Measurements from ENCODE around the gene KLF5.
"Not testable (repeated sequence)": the region's sequence is repeated elsewhere in the genome, so short reads cannot be mapped to it uniquely, and the experiment has no call there.

Gene KLF5

DNA sequence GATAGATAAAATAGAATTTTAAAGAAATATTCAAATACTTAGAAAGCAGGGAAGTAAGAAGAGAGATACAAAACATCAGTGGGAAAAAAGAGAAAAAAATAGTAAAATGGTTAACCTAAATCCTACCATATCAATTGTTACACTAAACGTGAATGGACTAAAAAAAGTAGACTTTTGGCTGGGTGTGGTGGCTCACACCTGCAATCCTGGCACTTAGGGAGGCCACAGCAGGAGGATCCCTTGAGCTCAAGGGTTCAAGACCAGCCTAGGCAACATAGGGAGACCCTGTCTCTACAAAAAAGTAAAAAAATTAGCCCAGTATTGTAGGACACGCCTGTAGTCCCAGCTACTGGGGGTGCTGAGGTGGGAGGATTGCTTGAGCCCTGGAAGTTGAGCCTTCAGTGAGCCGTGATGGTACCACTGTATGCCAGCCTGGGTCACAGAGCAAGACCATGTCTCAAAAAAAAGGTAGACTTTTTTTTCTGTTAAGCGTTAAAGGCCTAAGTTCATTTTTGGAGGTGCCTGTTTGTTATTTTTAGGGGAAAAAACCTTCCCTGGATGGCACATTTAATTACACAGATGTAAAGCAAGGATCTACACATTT lies 29.6 kb downstream of the KLF5 start:
- DNase-seq (ENCODE audit: low read depth): no peak

DNA sequence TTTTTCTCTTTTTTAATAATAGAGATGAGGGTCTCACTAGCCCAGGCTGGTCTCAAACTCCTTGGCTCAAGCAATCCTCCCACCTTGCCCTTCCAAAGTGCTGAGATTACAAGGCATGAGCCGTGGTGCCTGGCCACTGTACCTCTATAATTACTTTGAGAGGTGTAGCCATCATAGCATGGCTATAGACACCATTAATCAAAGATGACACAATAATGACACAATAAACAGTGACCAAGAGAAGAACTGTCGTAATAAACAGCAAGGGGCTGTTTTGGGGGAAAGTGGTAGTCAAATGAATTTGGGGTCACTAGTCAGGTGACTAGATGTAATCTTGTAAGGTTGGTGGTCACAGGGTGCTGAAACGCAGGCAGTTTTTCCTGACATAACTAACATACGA lies 30.4 kb downstream of the KLF5 start:
- DNase-seq (ENCODE audit: low read depth): no peak

- no peak for DNase-seq (ENCODE audit: low read depth)
Observed at GRCh38 chr13:73090116-73090822, 31.5 kb downstream of the KLF5 start.

GRCh38 chr13:73090823-73091187 lies 32.0 kb downstream of the KLF5 start:
- DNase-seq (ENCODE audit: low read depth): no peak

GRCh38 chr13:73092829-73093228 lies 34.0 kb downstream of the KLF5 start:
- no peak for DNase-seq (ENCODE audit: low read depth)

GRCh38 chr13:73096173-73096572 lies 37.4 kb downstream of the KLF5 start:
- no peak for DNase-seq (ENCODE audit: low read depth)

GRCh38 chr13:73096638-73097037 lies 37.8 kb downstream of the KLF5 start:
- DNase-seq (ENCODE audit: low read depth): no peak

DNA sequence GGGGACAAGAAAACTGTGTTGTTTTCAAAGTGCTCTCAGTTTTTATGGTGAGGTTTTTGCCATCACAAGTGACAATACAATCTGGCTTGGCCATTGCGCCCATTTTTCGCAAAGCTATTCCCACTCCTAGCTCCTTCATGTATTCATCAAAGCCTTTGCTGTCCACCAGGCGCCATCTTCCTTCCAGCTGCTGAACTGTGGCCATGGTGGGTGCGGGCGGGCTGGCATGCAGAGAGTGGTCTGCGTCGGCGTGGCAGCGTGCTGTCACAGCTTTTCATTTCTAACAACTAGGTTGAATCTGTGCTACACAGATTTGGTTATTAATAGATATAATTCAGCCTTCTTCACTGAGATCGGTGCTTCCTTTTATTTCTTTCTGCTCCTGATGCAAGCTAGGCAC lies 42.0 kb downstream of the KLF5 start:
- DNase-seq (ENCODE audit: low read depth): not testable (repeated sequence)

GRCh38 chr13:73101351-73102007 lies 42.7 kb downstream of the KLF5 start:
- no peak for DNase-seq (ENCODE audit: low read depth)

DNA sequence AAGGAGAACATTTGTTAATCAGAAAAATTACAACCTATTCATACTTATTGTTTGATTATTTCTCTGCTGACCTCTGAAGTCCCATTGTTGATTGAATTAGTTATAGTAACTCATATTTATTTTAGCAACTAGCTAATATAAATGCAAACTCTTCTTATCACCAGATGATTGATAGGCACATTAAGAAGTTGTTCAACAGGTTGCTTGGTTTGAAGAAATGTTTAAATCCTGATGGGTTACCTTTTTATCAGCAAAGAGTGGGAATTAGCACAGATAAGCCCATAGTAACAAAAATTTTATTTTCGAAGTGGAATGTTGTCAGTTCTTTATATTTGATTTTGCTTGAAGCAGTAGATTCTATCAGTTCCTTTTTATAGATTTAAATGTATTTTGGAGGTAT lies 44.4 kb downstream of the KLF5 start:
- DNase-seq (ENCODE audit: low read depth): no peak

GRCh38 chr13:73106513-73107178 lies 47.8 kb downstream of the KLF5 start:
- no peak for DNase-seq (ENCODE audit: low read depth)

DNA sequence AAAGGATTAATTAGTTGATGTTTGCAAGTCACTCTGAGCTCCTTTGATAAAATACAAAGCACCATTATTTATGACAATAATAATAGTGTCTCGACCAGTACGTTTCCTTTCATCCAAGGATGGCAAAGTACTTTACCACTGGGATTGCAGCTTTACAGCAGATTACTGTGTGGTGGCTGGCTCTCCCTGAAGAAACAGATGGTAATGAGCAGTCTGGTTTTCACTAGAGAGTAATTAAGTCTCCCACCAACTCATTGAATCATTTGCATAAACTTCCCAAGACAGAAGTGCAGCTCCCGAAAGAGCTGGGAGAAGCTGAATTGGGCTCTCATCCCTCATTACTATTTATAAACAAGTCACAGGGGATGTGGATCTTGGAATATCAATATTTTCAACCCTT lies 48.7 kb downstream of the KLF5 start:
- DNase-seq (ENCODE audit: low read depth): no peak

GRCh38 chr13:73107970-73108369 lies 49.2 kb downstream of the KLF5 start:
- DNase-seq (ENCODE audit: low read depth): no peak

GRCh38 chr13:73109288-73109899 lies 50.6 kb downstream of the KLF5 start:
- no peak for DNase-seq (ENCODE audit: low read depth)

- no peak for DNase-seq (ENCODE audit: low read depth)
Observed at GRCh38 chr13:73109969-73110368, 51.2 kb downstream of the KLF5 start.

DNA sequence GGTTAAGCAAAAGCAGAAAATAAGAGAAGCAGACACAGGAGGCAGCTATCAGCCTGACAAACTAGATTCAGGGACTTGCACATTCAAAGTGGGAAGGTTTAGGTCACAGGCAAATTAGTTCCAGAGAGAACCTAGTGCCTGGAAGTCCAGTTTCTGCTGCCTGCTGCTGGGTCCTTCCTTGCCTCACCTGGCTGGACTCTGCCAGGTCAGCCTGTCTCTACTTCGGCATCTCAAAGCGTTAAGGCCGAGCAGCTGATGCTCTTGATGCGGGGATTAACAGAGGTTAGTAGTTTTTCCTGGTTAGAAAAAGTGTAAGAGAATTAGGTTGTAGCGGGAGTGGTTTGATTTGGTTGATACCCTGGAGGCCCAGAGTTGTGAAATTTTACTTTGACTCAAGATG lies 52.0 kb downstream of the KLF5 start:
- no peak for DNase-seq (ENCODE audit: low read depth)

- no peak for DNase-seq (ENCODE audit: low read depth)
Observed at GRCh38 chr13:73111331-73111730, 52.5 kb downstream of the KLF5 start.

GRCh38 chr13:73119612-73120011 lies 60.8 kb downstream of the KLF5 start:
- no peak for DNase-seq (ENCODE audit: low read depth)

All from activated T-helper 1 cell treated with Interleukin-2 at 50 U/mL for 16 hours (primary cell).